Measurements from ENCODE around the gene B4GALNT1. TPM values are rescaled to one million over a fixed set of nuclear protein-coding genes. Genes with fewer than 3 reads are reported as not detected.

Gene B4GALNT1
- total RNA-seq, 2 donors from 2014 or later, result 0.32 to 0.88 TPM

DNA sequence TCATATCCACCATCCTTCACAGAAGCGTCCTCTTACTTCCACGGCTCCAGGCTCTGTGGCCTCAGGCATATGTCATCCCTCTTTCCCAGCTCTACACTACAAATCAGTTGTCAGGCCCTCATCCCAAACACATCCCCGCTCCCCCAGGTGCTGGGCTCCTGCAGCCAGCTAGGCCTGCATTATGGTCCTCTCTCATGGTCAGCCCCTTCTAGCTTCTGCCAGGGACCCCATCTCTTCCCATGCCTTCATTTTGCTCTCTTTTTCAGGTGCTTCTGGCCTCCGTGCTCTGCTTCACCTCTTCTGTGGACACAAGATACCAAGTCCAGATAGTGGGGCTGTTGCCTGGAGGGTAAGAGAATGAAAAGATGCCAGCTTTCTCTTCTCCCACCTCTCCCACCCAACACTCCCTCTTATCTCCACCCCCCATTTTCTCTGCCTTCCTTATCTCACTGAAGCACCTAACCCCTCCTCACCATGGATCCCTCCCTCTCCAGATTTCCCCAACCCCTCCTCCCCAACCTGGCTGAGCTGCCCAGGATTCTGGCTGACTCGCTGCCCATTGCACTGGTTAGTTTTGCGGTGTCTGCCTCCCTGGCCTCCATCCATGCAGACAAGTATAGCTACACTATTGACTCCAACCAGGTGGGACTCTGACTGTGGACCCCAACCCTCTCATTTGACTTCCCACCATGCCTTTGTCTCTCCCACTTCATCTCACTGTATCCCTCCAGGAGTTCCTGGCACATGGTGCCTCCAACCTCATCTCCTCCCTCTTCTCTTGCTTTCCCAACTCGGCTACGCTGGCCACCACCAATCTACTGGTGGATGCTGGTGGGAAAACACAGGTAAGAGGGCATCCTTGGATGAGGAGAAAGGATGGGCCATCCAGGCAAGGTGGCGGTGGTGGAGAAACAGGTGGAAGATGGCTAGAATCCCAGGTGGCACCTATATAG lies 10.4 kb downstream of the B4GALNT1 start:
- no peak overlapping the region for H3K27ac ChIP-seq
- TF ChIP-seq, protein P1, sequence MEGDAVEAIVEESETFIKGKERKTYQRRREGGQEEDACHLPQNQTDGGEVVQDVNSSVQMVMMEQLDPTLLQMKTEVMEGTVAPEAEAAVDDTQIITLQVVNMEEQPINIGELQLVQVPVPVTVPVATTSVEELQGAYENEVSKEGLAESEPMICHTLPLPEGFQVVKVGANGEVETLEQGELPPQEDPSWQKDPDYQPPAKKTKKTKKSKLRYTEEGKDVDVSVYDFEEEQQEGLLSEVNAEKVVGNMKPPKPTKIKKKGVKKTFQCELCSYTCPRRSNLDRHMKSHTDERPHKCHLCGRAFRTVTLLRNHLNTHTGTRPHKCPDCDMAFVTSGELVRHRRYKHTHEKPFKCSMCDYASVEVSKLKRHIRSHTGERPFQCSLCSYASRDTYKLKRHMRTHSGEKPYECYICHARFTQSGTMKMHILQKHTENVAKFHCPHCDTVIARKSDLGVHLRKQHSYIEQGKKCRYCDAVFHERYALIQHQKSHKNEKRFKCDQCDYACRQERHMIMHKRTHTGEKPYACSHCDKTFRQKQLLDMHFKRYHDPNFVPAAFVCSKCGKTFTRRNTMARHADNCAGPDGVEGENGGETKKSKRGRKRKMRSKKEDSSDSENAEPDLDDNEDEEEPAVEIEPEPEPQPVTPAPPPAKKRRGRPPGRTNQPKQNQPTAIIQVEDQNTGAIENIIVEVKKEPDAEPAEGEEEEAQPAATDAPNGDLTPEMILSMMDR (IDR thresholded peaks at IDR 0.05), result no peak
- H3K4me3 ChIP-seq, result no peak overlapping the region
- H3K4me1 ChIP-seq, result peaks cover 11% of the 10 kb centered on the region
- intact Hi-C loops (cut with DNase I), result loop anchor here (5.0 kb wide), 1 partner anchor 160 kb away; no protein-coding TSS in a partner anchor
- no peaks in the 10 kb centered on the region for H3K36me3 ChIP-seq
- no peaks in the 10 kb centered on the region for H3K9me3 ChIP-seq
- H3K27me3 ChIP-seq, result peaks cover 64% of the 10 kb centered on the region
- no peak for DNase-seq
- no peak overlapping the region for H3K9ac ChIP-seq (ENCODE audit: low read depth in 2 of 2, low read length in 2 of 2)

DNA sequence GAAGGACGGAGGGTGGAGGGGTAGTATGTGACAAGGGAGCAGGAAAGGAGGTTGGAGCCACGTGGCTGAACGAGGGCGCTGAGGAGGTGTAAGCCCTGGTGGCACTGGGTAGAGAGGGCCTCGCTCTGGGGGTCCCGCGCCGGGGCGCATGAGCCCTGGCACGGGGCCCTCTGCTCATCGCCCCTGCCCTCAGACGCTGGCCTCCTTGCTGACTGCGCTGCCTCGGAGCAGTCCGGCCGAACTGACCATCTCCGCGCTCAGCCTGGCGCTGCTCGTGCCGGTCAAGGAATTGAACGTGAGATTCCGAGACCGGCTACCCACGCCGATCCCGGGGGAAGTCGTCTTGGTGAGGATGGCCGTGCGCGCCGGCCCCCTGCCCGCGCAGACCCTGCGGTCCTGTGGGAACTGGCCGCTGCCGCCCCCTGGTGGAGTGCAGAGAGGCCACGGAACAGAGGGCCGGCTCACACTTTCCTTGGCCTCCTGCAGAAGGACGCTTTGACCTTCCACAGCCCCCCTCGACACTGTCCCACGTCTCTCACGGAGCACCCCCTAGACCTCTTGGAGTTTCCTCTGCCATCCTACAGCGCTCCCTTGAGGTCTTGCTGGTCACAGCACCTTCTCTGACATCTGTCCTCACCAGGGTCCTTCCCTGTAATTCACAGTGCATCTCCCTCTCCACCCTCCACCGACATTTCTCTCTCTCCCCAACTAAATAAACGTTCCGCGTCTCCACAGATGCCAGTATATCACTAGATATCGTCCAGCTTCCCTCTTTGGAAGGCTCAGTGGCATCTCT lies 11.3 kb downstream of the B4GALNT1 start:
- no peak overlapping the region for H3K9ac ChIP-seq (ENCODE audit: low read depth in 2 of 2, low read length in 2 of 2)
- intact Hi-C loops (cut with DNase I), result loop anchor here (2.0 to 5.0 kb wide), 2 partner anchors 39 to 159 kb away; no protein-coding TSS in a partner anchor
- H3K9me3 ChIP-seq, result no peaks in the 10 kb centered on the region
- DNase-seq, result peak; percentile 50
- peaks cover 11% of the 10 kb centered on the region for H3K4me1 ChIP-seq
- H3K4me3 ChIP-seq, result peak overlapping the region; percentile 37
- TF ChIP-seq, protein P1 (IDR thresholded peaks at IDR 0.05), result peak; percentile 94
- H3K27ac ChIP-seq, result no peak overlapping the region
- H3K36me3 ChIP-seq, result no peaks in the 10 kb centered on the region
- H3K27me3 ChIP-seq, result peaks cover 55% of the 10 kb centered on the region

DNA sequence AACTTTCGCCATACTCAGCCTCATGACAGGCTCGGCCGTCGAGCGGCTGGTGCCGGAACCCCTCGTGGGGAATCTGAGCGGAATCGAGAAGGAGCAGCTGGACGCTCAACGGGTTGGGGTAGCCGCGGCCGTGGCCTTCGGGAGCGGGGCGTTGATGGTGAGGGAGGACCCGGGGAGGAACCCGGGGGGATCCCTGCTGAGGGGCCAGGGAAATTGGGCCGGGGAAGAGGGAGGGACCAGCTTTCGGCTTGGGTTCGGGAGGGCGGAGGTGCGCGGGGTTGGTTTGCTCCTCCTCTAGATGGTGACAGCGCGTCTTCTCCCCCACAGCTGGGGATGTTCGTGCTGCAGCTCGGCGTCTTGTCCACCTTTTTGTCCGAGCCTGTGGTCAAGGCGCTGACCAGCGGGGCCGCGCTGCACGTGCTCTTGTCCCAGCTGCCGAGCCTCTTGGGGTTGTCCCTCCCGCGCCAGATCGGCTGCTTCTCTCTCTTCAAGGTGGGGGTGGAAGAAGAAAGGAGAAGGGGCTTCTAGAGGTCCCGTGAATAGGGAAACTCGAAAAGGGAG lies 12.0 kb downstream of the B4GALNT1 start:
- DNase-seq, result no peak
- intact Hi-C loops (cut with DNase I), result loop anchor here (2.0 to 5.0 kb wide), 2 partner anchors 38 to 159 kb away; no protein-coding TSS in a partner anchor
- TF ChIP-seq, protein P1 (IDR thresholded peaks at IDR 0.05), result no peak
- H3K9me3 ChIP-seq, result no peaks in the 10 kb centered on the region
- peaks cover 50% of the 10 kb centered on the region for H3K27me3 ChIP-seq
- H3K9ac ChIP-seq (ENCODE audit: low read depth in 2 of 2, low read length in 2 of 2), result no peak overlapping the region
- peak overlapping the region; percentile 37 for H3K4me3 ChIP-seq
- no peaks in the 10 kb centered on the region for H3K36me3 ChIP-seq
- peaks cover 11% of the 10 kb centered on the region for H3K4me1 ChIP-seq
- H3K27ac ChIP-seq, result no peak overlapping the region

DNA sequence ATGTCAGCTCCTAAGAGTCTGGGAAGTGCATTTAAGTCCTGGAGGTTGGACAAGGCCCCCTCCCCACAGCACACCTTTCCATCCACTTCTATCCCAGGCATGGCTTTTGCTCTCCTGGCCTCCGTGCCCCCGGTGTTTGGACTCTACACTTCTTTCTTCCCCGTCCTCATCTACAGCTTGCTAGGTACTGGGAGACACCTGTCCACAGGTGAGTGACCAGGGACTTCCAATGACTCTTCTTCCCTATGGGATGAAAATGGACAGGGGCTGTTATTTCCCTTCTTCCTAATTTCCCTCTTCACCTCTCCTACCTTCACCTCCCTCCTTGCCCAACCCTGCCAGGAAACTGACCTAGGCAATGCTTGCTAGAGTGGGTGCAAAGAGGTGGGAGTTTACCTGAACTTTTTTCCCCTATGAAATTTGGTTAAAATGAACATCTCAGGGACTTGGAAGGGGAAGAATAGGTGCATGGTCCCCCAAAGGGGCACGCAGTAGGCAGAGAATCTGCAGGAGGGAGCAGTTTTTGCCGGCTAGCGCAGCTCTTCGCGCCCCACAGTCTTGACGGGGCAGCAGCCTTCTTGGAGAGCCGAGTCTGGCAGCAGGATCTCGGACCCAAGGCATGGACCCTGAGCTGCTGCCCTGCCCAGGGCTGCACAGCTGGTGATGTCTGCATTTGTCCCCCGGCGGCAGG lies 12.6 kb downstream of the B4GALNT1 start:
- Histone ChIP-seq H3K36me3 (no peaks in the 10 kb centered on the region), H3K4me3 (no peak overlapping the region), H3K27me3 (peaks cover 45% of the 10 kb centered on the region), H3K9ac (ENCODE audit: low read depth in 2 of 2, low read length in 2 of 2) (no peak overlapping the region), H3K27ac (no peak overlapping the region), H3K4me1 (peaks cover 11% of the 10 kb centered on the region), H3K9me3 (no peaks in the 10 kb centered on the region)
- no peak for DNase-seq
- TF ChIP-seq, protein P1 (IDR thresholded peaks at IDR 0.05), result no peak
- intact Hi-C loops (cut with DNase I), result loop anchor here (2.0 to 5.0 kb wide), 2 partner anchors 38 to 158 kb away; no protein-coding TSS in a partner anchor

Measured in colonic mucosa (tissue), 4 donors.